Activated T-cell treated with anti-CD3 and anti-CD28 coated beads, Interleukin-2, amount 50 U/mL, for 72 hours (primary cell): Measurements from ENCODE around the gene CHCHD1. TPM values are rescaled to one million over a fixed set of nuclear protein-coding genes. Genes with fewer than 3 reads are reported as not detected.
"Not testable (repeated sequence)": the region's sequence is repeated elsewhere in the genome, so short reads cannot be mapped to it uniquely, and the experiment has no call there.

ENCODE experiments used
- ATAC-seq, 2 donors: fragments of 150-1000 bp; cut with Tn5 transposase; replicated peaks in 1 of 2; 2 replicates each; pipeline ENCODE4 v1.10.0; 2021; ENCODE audit warnings: moderate library complexity in 2 of 2, mild to moderate bottlenecking in 1 of 2
- DNase-seq, 2 donors: peaks; one replicate each; pipeline ENCODE4 v3.0.0; 2021 to 2022; ENCODE audit warnings: mixed read lengths in 1 of 2
- H3K27ac Mint-ChIP-seq: one replicate; pipeline ENCODE4 v1.8.0; 2022; ENCODE audit warnings: mild to moderate bottlenecking, moderate library complexity, mixed read lengths
- H3K27me3 Mint-ChIP-seq: one replicate; pipeline ENCODE4 v1.8.0; 2022; ENCODE audit warnings: low read depth, mixed read lengths
- H3K36me3 Mint-ChIP-seq, 2 donors: one replicate each; pipeline ENCODE4 v1.8.0; 2022; ENCODE audit warnings: mixed read lengths in 2 of 2, mild to moderate bottlenecking in 1 of 2; ENCODE audit not compliant: insufficient read depth in 2 of 2
- H3K4me1 Mint-ChIP-seq: one replicate; pipeline ENCODE4 v1.8.0; 2022; ENCODE audit warnings: low read depth, mixed read lengths
- H3K4me3 Mint-ChIP-seq, 2 donors: one replicate each; pipeline ENCODE4 v1.8.0; 2022; ENCODE audit warnings: mild to moderate bottlenecking in 2 of 2, mixed read lengths in 2 of 2, moderate library complexity in 2 of 2
- H3K9me3 Mint-ChIP-seq, 2 donors: one replicate each; pipeline ENCODE4 v1.8.0; 2022; ENCODE audit warnings: mixed read lengths in 2 of 2
- total RNA-seq, 2 donors: library from RNA; stranded (reverse); gene quantifications; one replicate each; pipeline ENCODE4 v1.2.3, GENCODE V29; 2022

The CHCHD1 gene
- total RNA-seq, 2 donors from 2014 or later: 22.5 to 23.5 TPM

DNA sequence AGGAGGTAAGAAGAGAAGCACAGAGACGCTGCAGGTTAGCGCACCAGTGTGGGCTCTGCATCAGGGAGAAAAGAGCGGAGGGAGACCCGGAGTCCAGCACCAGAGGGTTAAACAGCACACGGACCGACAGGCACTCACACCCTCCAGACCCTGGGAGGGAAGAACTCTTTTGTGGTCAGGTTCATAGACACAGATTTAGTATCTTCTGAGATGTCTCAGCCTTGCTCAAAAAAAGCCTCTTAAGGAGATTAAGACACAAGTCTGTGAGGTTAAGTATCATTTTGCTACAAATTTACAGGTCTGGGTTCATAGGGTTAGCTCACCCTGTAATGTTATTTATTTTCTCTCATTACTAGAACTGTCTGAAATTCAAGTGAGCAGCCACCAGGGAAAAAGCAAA lies 46.3 kb downstream of the CHCHD1 start:
- no peaks in the 10 kb centered on the region for H3K27me3 Mint-ChIP-seq
- no peak for ATAC-seq
- no peaks in the 10 kb centered on the region for H3K36me3 Mint-ChIP-seq
- H3K27ac Mint-ChIP-seq: no peak overlapping the region
- no peaks in the 10 kb centered on the region for H3K9me3 Mint-ChIP-seq
- DNase-seq: no peak
- no peak overlapping the region for H3K4me3 Mint-ChIP-seq
- H3K4me1 Mint-ChIP-seq: no peaks in the 10 kb centered on the region

- not testable (repeated sequence) for H3K36me3 Mint-ChIP-seq, H3K4me3 Mint-ChIP-seq, H3K9me3 Mint-ChIP-seq, H3K27me3 Mint-ChIP-seq, H3K4me1 Mint-ChIP-seq, ATAC-seq, DNase-seq, H3K27ac Mint-ChIP-seq
Observed at GRCh38 chr10:73829090-73829489, 47.2 kb downstream of the CHCHD1 start.

Other genes starting within 250 kb of the CHCHD1 start
- gene USP54, start 190.7 kb upstream of the CHCHD1 start, total RNA-seq: 1 to 10 TPM; 2.4 to 4.1 TPM
- not detected for gene MYOZ1, start 140.6 kb upstream of the CHCHD1 start, total RNA-seq
- gene SYNPO2L, start 126.0 kb upstream of the CHCHD1 start, total RNA-seq: not detected
- gene AGAP5, start 83.9 kb upstream of the CHCHD1 start, total RNA-seq: 10 to 100 TPM in 1 of 2 donors, 1 to 10 TPM in 1; 9.8 to 11.5 TPM
- gene SEC24C, start 37.7 kb upstream of the CHCHD1 start, total RNA-seq: 100 to 1,000 TPM; 105 to 119 TPM
- 10 to 100 TPM; 72.0 to 81.3 TPM for gene ZSWIM8, start 3.6 kb downstream of the CHCHD1 start, total RNA-seq
- gene NDST2, start 29.6 kb downstream of the CHCHD1 start, total RNA-seq: 100 to 1,000 TPM; 120 to 127 TPM
- 10 to 100 TPM; 25.0 to 30.3 TPM for gene CAMK2G, start 92.5 kb downstream of the CHCHD1 start, total RNA-seq
- gene PLAU, start 129.1 kb downstream of the CHCHD1 start, total RNA-seq: under 1 TPM; 0.43 to 0.44 TPM
- gene VCL, start 216.1 kb downstream of the CHCHD1 start, total RNA-seq: 10 to 100 TPM; 12.2 to 19.2 TPM